Type B pancreatic cell (in vitro differentiated cells): ENCODE measurements around the gene MPP2. TPM values are rescaled to one million over a fixed set of nuclear protein-coding genes. Genes with fewer than 3 reads are reported as not detected.
A peak's percentile ranks its signal among the peaks of the same experiment; 100 is the strongest.
"Not testable (repeated sequence)": the region's sequence is repeated elsewhere in the genome, so short reads cannot be mapped to it uniquely, and the experiment has no call there.

ENCODE experiments used
- DNase-seq: peaks from one replicate; pipeline ENCODE4 v3.0.0; 2021; ENCODE audit warnings: mixed read lengths; ENCODE audit not compliant: unreplicated experiment; ENCODE audit errors: extremely low spot score
- H3K27ac Mint-ChIP-seq: 2 replicates; pipeline ENCODE4 v1.8.0; 2021; ENCODE audit warnings: mild to moderate bottlenecking, mixed read lengths
- H3K27me3 Mint-ChIP-seq: 2 replicates; pipeline ENCODE4 v1.8.0; 2021; ENCODE audit warnings: mixed read lengths
- H3K36me3 Mint-ChIP-seq: 2 replicates; pipeline ENCODE4 v1.8.0; 2021; ENCODE audit warnings: mixed read lengths
- H3K4me1 Mint-ChIP-seq: one replicate; pipeline ENCODE4 v1.8.0; 2021; ENCODE audit warnings: mixed read lengths; ENCODE audit not compliant: unreplicated experiment
- H3K4me3 Mint-ChIP-seq: 2 replicates; pipeline ENCODE4 v1.8.0; 2021; ENCODE audit warnings: mild to moderate bottlenecking, mixed read lengths
- H3K9me3 Mint-ChIP-seq: 2 replicates; pipeline ENCODE4 v1.8.0; 2021; ENCODE audit warnings: mixed read lengths
- CTCF ChIP-seq: fragments of 200-600 bp; sonication (generic); conservative IDR thresholded peaks from 2 replicates; pipeline ENCODE4 v1.5.0; 2021; ENCODE audit warnings: antibody characterized with exemption, mild to moderate bottlenecking
- total RNA-seq: library from RNA; stranded (reverse); gene quantifications from 2 replicates; pipeline ENCODE4 v1.2.1, GENCODE V29; 2021; ENCODE audit warnings: low replicate concordance

Gene MPP2
- total RNA-seq, 1 donor from 2014 or later, result 18.5 TPM

- Mint-ChIP-seq H3K4me3 (peak overlapping the region; percentile 89), H3K4me1 (peaks cover 20% of the 10 kb centered on the region), H3K9me3 (no peaks in the 10 kb centered on the region), H3K27me3 (peaks cover 19% of the 10 kb centered on the region), H3K36me3 (no peaks in the 10 kb centered on the region), H3K27ac (no peak overlapping the region)
- DNase-seq, result peak; percentile 90
- TF ChIP-seq CTCF, result no peak
Measured at GRCh38 chr17:43900183-43900857, 7.0 kb downstream of the MPP2 start.

GRCh38 chr17:43898446-43898845 lies 8.9 kb downstream of the MPP2 start:
- Mint-ChIP-seq H3K27me3 (peaks cover 5% of the 10 kb centered on the region), H3K36me3 (no peaks in the 10 kb centered on the region), H3K27ac (no peak overlapping the region), H3K4me3 (no peak overlapping the region), H3K4me1 (peaks cover 20% of the 10 kb centered on the region), H3K9me3 (no peaks in the 10 kb centered on the region)
- no peak for TF ChIP-seq CTCF
- no peak for DNase-seq

- DNase-seq, result no peak
- Mint-ChIP-seq H3K27ac (peak overlapping the region; percentile 1), H3K4me3 (peak overlapping the region; percentile 3), H3K36me3 (no peaks in the 10 kb centered on the region), H3K4me1 (peaks cover 20% of the 10 kb centered on the region), H3K27me3 (peaks cover 2% of the 10 kb centered on the region), H3K9me3 (no peaks in the 10 kb centered on the region)
- no peak for TF ChIP-seq CTCF
Measured at GRCh38 chr17:43897831-43898230, 9.5 kb downstream of the MPP2 start.

GRCh38 chr17:43894494-43894893 lies 12.8 kb downstream of the MPP2 start:
- H3K27ac Mint-ChIP-seq, H3K36me3 Mint-ChIP-seq, H3K9me3 Mint-ChIP-seq, H3K4me3 Mint-ChIP-seq, H3K4me1 Mint-ChIP-seq, DNase-seq, H3K27me3 Mint-ChIP-seq: not testable (repeated sequence)

GRCh38 chr17:43892647-43892952 lies 14.7 kb downstream of the MPP2 start:
- no peak for TF ChIP-seq CTCF
- H3K36me3 Mint-ChIP-seq, result no peaks in the 10 kb centered on the region
- DNase-seq, result no peak
- H3K27ac Mint-ChIP-seq, result no peak overlapping the region
- H3K4me1 Mint-ChIP-seq, result peaks cover 4% of the 10 kb centered on the region
- H3K9me3 Mint-ChIP-seq, result no peaks in the 10 kb centered on the region
- no peaks in the 10 kb centered on the region for H3K27me3 Mint-ChIP-seq
- no peak overlapping the region for H3K4me3 Mint-ChIP-seq

- Mint-ChIP-seq H3K27ac (no peak overlapping the region), H3K4me1 (peaks cover 4% of the 10 kb centered on the region), H3K9me3 (no peaks in the 10 kb centered on the region), H3K36me3 (no peaks in the 10 kb centered on the region), H3K27me3 (no peaks in the 10 kb centered on the region), H3K4me3 (no peak overlapping the region)
- TF ChIP-seq CTCF, result no peak
- no peak for DNase-seq
Measured at GRCh38 chr17:43891851-43892646, 15.3 kb downstream of the MPP2 start.
